Body of pancreas (tissue), 4 donors: ENCODE results near the gene CAVIN4. TPM values are rescaled to one million over a fixed set of nuclear protein-coding genes. Genes with fewer than 3 reads are reported as not detected.

Experiments used
- ATAC-seq: fragments of 150-250 bp; one replicate; pipeline ENCODE4 v1.9.1; 2016
- DNase-seq, 4 donors: peaks; one replicate each; pipeline ENCODE4 v3.0.0-alpha.2; 2019
- H3K27ac ChIP-seq, 4 donors: fragments of 200-600 bp; sonication (generic); 1 replicate in 3 of 4; 2 replicates in 1 of 4; pipeline versions ENCODE4 v1.5.1 to v1.6.1; 2016 to 2019; ENCODE audit warnings: mild to moderate bottlenecking in 1 of 4, mixed read lengths in 1 of 4, moderate library complexity in 1 of 4
- H3K27me3 ChIP-seq, 2 donors: fragments of 200-600 bp; sonication (generic); one replicate each; pipeline ENCODE4 v1.6.0; 2016; ENCODE audit warnings: mild to moderate bottlenecking in 1 of 2
- H3K36me3 ChIP-seq, 2 donors: fragments of 200-600 bp; sonication (generic); replicated peaks in 1 of 2; 2 replicates each; pipeline ENCODE4 v1.5.1; 2016; ENCODE audit warnings: low read depth in 2 of 2; ENCODE audit not compliant: insufficient read depth in 1 of 2
- H3K4me1 ChIP-seq: fragments of 200-600 bp; sonication (generic); one replicate; pipeline ENCODE4 v1.6.0; 2016
- H3K4me3 ChIP-seq, 2 donors: fragments of 200-600 bp; sonication (generic); 1 replicate in 1 of 2; 2 replicates in 1 of 2; pipeline ENCODE4 v1.5.1; 2016 to 2019
- H3K9me3 ChIP-seq, 3 donors: fragments of 200-600 bp; sonication (generic); 1 replicate in 2 of 3; 2 replicates in 1 of 3; pipeline ENCODE4 v1.5.1; 2016
- CTCF ChIP-seq, 7 experiments: fragments of 450-650 bp in 4 of 7; fragments of 200-600 bp in 3 of 7; sonication (generic) in 3 of 7; IDR thresholded peaks; one replicate each; pipeline ENCODE4 v1.5.1; 2016 to 2019; ENCODE audit warnings: antibody characterized with exemption in 7 of 7
- POLR2A ChIP-seq, 3 donors: fragments of 450-650 bp; IDR thresholded peaks; one replicate each; pipeline ENCODE4 v1.6.1; 2016; ENCODE audit warnings: antibody characterized with exemption in 3 of 3, mild to moderate bottlenecking in 2 of 3
- WGBS, 2 donors: methylation state at CpG; one replicate each; pipeline ENCODE4 v1.1.5; 2017; 5-methylcytosine and 5-hydroxymethylcytosine counted together
- intact Hi-C: fragments of 100-400 bp; cut with DNase I; formaldehyde crosslinking; loops from one replicate; pipeline ENCODE4 v1.15.1; 2023
- total RNA-seq, 2 donors: library from RNA; depleted of rRNA; stranded (reverse); fragments of >200 nt; gene quantifications; one replicate each; pipeline ENCODE4 v1.1.0, GENCODE V29; 2016

CAVIN4 gene
- total RNA-seq, 2 donors from 2014 or later, result 0.33 TPM; not detected in 1

DNA sequence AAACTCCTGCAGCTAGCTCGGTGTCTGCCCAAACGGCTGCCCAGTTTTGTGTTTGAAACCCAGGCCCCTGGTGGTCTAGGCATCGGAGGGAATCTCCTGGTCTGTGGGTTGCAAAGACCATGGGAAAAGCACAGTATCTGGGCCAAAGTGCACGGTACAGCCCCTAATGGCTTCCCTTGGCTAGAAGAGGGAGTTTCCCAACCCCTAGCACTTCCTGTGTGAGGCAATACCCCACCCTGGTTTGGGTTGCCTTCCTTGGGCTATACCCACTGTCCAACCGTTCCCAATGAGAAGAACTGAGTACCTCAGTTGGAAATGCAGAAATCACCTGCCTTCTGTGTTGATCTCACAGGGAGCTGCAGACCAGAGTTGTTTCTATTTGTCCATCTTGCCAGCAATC, 41.8 kb downstream of the CAVIN4 start:
- no peaks in the 10 kb centered on the region for H3K36me3 ChIP-seq
- no peak overlapping the region for H3K27ac ChIP-seq
- TF ChIP-seq POLR2A (IDR thresholded peaks at IDR 0.05), result no peak
- TF ChIP-seq CTCF (IDR thresholded peaks at IDR 0.05), result no peak
- H3K27me3 ChIP-seq, result no peaks in the 10 kb centered on the region
- H3K4me3 ChIP-seq, result no peak overlapping the region
- ATAC-seq, result no peak
- DNase-seq, result no peak
- intact Hi-C loops, result no loop called here
- 58 to 66% methylated on average over 5 of the region's 5 CpGs for WGBS, 2 donors
- H3K4me1 ChIP-seq, result no peaks in the 10 kb centered on the region
- H3K9me3 ChIP-seq, result no peaks in the 10 kb centered on the region

GRCh38 chr9:100623969-100624368, 46.1 kb downstream of the CAVIN4 start:
- Histone ChIP-seq H3K4me1 (no peaks in the 10 kb centered on the region), H3K27me3 (no peaks in the 10 kb centered on the region), H3K4me3 (no peak overlapping the region), H3K9me3 (no peaks in the 10 kb centered on the region), H3K36me3 (no peaks in the 10 kb centered on the region), H3K27ac (no peak overlapping the region)
- ATAC-seq (no peak), DNase-seq (no peak)
- intact Hi-C loops, result no loop called here
- WGBS, 2 donors, result 70 to 75% methylated on average over 1 of the region's 1 CpG
- TF ChIP-seq CTCF (IDR thresholded peaks at IDR 0.05), result no peak
- no peak for TF ChIP-seq POLR2A (IDR thresholded peaks at IDR 0.05)

DNA sequence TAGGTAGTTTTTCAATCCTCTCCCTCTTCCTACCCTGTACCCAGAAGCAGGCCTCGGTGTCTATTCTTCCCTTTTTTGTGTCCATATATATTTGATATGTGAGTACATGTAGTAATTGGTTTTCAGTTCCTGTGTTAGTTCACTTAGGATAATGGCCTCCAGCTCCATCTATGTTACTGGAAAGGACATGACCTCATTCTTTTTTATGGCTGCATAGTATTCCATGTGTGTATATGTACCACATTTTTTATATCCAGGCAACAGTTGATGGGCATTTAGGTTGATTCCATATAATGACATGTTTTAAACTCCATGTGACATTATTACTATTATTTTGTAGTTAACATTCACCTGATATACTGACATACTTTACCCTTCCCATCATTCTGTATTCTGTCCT, 49.1 kb downstream of the CAVIN4 start:
- Histone ChIP-seq H3K9me3 (no peaks in the 10 kb centered on the region), H3K27me3 (no peaks in the 10 kb centered on the region), H3K4me3 (no peak overlapping the region), H3K27ac (no peak overlapping the region), H3K36me3 (no peaks in the 10 kb centered on the region), H3K4me1 (no peaks in the 10 kb centered on the region)
- 95 to 97% methylated on average over 1 of the region's 1 CpG for WGBS, 2 donors
- TF ChIP-seq CTCF (IDR thresholded peaks at IDR 0.05), result no peak
- TF ChIP-seq POLR2A (IDR thresholded peaks at IDR 0.05), result no peak
- DNase-seq (no peak), ATAC-seq (no peak)
- intact Hi-C loops, result no loop called here

DNA sequence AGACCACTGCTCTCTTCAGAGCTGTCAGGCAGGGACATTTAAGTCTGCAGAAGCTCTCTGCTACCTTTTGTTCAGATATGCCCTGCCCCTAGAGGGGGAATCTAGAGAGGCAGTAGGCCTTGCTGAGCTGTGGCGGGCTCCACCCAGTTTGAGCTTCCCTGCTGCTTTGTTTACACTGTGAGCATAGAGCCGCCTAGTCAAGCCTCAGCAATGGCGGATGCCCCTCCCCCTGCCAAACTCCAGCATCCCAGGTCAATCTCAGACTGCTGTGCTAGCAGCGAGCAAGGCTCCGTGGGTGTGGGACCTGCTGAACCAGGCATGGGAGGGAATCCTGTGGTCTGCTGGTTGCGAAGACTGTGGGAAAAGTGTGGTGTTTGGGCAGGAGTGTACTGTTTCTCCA, 59.9 kb downstream of the CAVIN4 start:
- DNase-seq, result no peak
- TF ChIP-seq CTCF (IDR thresholded peaks at IDR 0.05) (no peak), POLR2A (IDR thresholded peaks at IDR 0.05) (no peak)
- no peaks in the 10 kb centered on the region for H3K36me3 ChIP-seq

More for the DNA sequence above, 59.9 kb downstream of the CAVIN4 start:
- ATAC-seq, result no peak
- H3K4me1 ChIP-seq, result no peaks in the 10 kb centered on the region
- H3K4me3 ChIP-seq, result no peak overlapping the region
- 34 to 74% methylated on average over 3 to 6 of the region's 6 CpGs for WGBS, 2 donors
- intact Hi-C loops, result no loop called here
- H3K27ac ChIP-seq, result no peak overlapping the region
- no peaks in the 10 kb centered on the region for H3K9me3 ChIP-seq
- H3K27me3 ChIP-seq, result no peaks in the 10 kb centered on the region

Other genes starting within 250 kb of the CAVIN4 start
- gene TEX10, start 225.1 kb upstream of the CAVIN4 start, total RNA-seq, result 1 to 10 TPM; 7.8 to 9.2 TPM
- gene MSANTD3, start 150.9 kb upstream of the CAVIN4 start, total RNA-seq, result 10 to 100 TPM in 1 of 2 donors, 1 to 10 TPM in 1; 8.8 to 21.8 TPM
- not detected for gene TMEFF1, start 104.9 kb upstream of the CAVIN4 start, total RNA-seq